ENCODE data around the gene RIC8B. TPM values are rescaled to one million over a fixed set of nuclear protein-coding genes. Genes with fewer than 3 reads are reported as not detected.
"Not testable (repeated sequence)": the region's sequence is repeated elsewhere in the genome, so short reads cannot be mapped to it uniquely, and the experiment has no call there.

Gene RIC8B
- total and polyA plus RNA-seq, 5 donors = 9.0 to 24.2 (median 20.4) TPM

DNA sequence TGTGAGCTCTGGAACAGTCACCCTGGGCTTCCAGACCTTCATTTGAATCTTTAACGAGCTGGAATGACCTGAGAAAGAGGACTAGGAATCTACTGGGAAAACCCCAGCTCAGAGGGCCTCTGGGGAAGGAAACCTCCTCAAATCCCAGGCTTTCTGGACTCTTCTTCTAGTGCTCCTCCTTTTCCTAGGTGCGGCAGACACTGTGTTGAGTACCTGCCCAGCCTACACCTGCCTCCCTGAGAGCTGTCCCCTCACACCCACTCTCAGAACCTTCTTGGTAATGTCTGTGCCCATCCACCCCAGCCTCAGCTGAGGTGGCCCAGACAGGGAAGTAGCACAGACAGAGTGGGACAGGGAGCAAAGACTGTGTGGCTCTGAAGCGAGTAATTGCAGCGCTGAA is 133.4 kb downstream of the RIC8B start:
- ATAC-seq = no peak
- intact Hi-C loops (cut with DNase I) = no loop called here
- 81% methylated on average over 4 of the region's 4 CpGs for WGBS
- no peaks in the 10 kb centered on the region for H3K9me3 ChIP-seq (ENCODE audit: control insufficient read depth, low read length)
- no peak for DNase-seq
- no peak overlapping the region for H3K4me3 ChIP-seq (ENCODE audit: low read length)
- no peaks in the 10 kb centered on the region for H3K27me3 ChIP-seq (ENCODE audit: control insufficient read depth, insufficient read depth)
- no peaks in the 10 kb centered on the region for H3K4me1 ChIP-seq (ENCODE audit: control insufficient read depth, insufficient read depth, low read length)
- no peak overlapping the region for H3K27ac ChIP-seq (ENCODE audit: low read length)

DNA sequence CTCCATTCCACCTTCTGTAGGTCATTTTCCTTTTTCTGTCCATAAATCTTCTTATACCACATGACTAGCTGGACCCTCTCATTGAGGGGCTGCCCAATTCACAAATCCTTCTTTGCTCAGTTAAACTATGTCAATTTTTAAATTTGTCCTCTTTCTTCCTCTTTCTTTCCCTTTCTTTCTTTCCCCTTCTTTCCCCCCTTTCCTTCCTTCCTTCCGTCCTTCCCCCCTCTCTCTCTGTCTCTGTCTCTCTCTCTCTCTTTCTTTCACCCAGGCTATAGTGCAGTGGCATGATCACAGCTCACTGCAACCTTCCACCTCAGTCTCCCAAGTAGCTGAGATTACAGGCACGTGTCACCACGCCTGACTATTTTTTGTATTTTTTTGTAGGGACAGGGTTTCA is 134.1 kb downstream of the RIC8B start:
- intact Hi-C loops (cut with DNase I) = no loop called here
- no peaks in the 10 kb centered on the region for H3K4me1 ChIP-seq (ENCODE audit: control insufficient read depth, insufficient read depth, low read length)
- no peak overlapping the region for H3K27ac ChIP-seq (ENCODE audit: low read length)
- DNase-seq (no peak), ATAC-seq (no peak)
- WGBS = 78% methylated on average over 3 of the region's 3 CpGs
- H3K9me3 ChIP-seq (ENCODE audit: control insufficient read depth, low read length) = no peaks in the 10 kb centered on the region
- H3K4me3 ChIP-seq (ENCODE audit: low read length) = no peak overlapping the region
- no peaks in the 10 kb centered on the region for H3K27me3 ChIP-seq (ENCODE audit: control insufficient read depth, insufficient read depth)

DNA sequence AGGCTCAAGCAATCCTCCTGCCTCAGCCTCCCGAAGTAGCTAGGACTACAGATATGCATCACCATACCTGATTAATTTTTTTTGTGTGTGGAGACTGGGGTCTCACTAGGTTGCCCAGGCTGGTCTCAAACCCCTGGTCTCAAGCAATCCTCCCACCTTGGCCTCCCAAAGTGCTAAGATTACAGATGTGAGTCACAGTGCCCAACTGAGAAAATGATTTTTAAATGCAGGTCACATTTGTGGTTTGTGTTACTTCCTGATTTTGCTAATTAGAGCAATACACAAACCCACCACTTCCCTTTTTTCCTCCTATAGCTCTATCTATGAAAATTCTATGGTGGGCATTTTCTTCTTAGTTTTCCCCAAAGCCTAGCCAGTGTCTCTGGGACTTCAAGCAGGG is 135.7 kb downstream of the RIC8B start:
- H3K27me3 ChIP-seq (ENCODE audit: control insufficient read depth, insufficient read depth) = no peaks in the 10 kb centered on the region
- H3K4me1 ChIP-seq (ENCODE audit: control insufficient read depth, insufficient read depth, low read length) = no peaks in the 10 kb centered on the region
- no peak overlapping the region for H3K4me3 ChIP-seq (ENCODE audit: low read length)
- no peaks in the 10 kb centered on the region for H3K9me3 ChIP-seq (ENCODE audit: control insufficient read depth, low read length)
- H3K27ac ChIP-seq (ENCODE audit: low read length) = no peak overlapping the region
- ATAC-seq (no peak), DNase-seq (no peak)
- WGBS = 96% methylated on average over 1 of the region's 1 CpG
- intact Hi-C loops (cut with DNase I) = no loop called here

DNA sequence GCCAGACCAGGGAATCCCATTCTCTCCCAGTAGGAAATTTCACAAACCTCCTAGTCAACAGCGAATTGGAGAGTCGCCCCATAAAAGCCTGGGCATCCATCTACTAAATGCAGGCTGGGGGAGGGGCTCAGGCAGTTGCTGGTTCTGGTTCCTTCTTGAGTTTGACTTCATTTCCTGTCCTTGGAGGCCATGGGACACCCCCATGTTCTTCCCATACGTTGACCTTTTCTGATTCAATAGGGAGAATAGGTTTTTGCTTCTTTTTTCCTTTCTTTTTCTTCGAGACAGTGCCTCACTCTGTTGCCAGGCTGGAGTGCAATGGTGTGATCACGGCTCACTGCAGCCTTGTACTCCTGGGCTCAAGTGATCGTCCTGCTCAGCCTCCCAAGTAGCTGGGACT is 137.1 kb downstream of the RIC8B start:
- intact Hi-C loops (cut with DNase I) = no loop called here
- no peak for ATAC-seq
- whole genome bisulfite sequencing = 87% methylated on average over 6 of the region's 6 CpGs

DNA sequence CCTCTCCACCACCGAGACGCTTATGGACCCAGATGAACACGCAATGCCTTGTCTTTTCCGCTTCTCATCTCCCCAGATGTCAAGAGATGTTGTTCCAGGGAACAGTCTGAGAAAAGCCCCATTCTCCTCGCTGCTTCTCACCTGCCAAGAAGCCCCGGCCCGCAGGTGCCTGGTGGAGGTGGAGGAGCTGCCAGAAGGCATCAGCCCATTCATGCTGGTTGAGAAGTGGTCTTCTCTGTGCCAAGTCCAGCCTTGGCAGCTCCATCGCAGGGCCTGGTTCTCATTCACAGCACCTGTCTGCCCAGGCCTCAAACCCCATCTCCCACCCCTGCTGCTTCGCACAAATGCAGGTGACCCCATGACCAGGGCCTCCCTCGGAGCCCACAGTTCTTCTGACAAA is 139.0 kb downstream of the RIC8B start:
- Histone ChIP-seq H3K27me3 (ENCODE audit: control insufficient read depth, insufficient read depth) (no peaks in the 10 kb centered on the region), H3K9me3 (ENCODE audit: control insufficient read depth, low read length) (no peaks in the 10 kb centered on the region), H3K4me1 (ENCODE audit: control insufficient read depth, insufficient read depth, low read length) (no peaks in the 10 kb centered on the region), H3K4me3 (ENCODE audit: low read length) (no peak overlapping the region), H3K27ac (ENCODE audit: low read length) (no peak overlapping the region)
- intact Hi-C loops (cut with DNase I) = no loop called here
- no peak for ATAC-seq
- DNase-seq = no peak
- 86% methylated on average over 10 of the region's 10 CpGs for WGBS

More for the DNA sequence above, 137.1 kb downstream of the RIC8B start:
- no peak for DNase-seq
- Histone ChIP-seq H3K27ac (ENCODE audit: low read length) (no peak overlapping the region), H3K4me1 (ENCODE audit: control insufficient read depth, insufficient read depth, low read length) (no peaks in the 10 kb centered on the region), H3K4me3 (ENCODE audit: low read length) (no peak overlapping the region), H3K27me3 (ENCODE audit: control insufficient read depth, insufficient read depth) (no peaks in the 10 kb centered on the region), H3K9me3 (ENCODE audit: control insufficient read depth, low read length) (no peaks in the 10 kb centered on the region)

DNA sequence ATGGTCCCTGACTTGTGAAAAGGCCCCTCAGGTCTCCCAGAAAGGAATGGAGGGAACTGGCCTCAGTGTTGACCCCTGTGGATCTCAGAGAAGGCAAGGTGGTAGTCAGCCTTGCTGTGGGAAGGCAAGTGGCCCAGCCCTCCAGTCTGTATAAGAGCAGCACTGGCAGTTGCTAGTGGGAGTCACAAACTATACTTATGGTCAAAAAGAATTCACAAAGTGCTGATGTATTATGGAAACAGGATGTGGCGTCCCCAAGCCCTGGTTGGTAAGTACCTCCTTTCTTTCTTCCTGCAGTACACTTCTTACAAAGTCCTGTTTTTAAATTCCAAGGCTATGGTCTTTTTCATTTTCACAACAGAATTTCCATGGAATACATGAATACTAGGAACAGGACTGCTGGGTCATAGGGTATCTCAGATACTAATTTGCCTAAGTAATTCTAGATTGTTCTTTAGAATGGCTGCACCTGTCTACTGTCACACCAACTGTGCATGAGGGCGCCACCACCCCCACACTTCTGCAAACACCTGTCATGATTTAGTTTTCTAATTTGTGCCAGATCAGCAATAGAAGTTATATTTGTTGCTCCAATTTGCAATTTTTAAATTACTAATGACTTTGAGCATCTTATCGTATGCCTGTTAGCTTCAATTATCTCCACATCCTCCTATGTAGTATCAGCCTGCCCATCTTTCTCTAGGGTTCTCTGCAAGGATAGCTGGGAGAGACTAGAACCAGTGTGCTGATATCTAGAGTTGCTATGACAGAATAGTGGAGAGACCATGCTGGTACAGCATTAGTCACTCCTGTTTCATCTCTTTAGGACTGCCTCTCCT is 140.5 kb downstream of the RIC8B start:
- Histone ChIP-seq H3K4me3 (ENCODE audit: low read length) (no peak overlapping the region), H3K9me3 (ENCODE audit: control insufficient read depth, low read length) (no peaks in the 10 kb centered on the region), H3K27ac (ENCODE audit: low read length) (no peak overlapping the region), H3K4me1 (ENCODE audit: control insufficient read depth, insufficient read depth, low read length) (no peaks in the 10 kb centered on the region), H3K27me3 (ENCODE audit: control insufficient read depth, insufficient read depth) (no peaks in the 10 kb centered on the region)
- intact Hi-C loops (cut with DNase I) = no loop called here
- 87% methylated on average over 3 of the region's 3 CpGs for WGBS
- no peak for DNase-seq
- ATAC-seq = no peak

DNA sequence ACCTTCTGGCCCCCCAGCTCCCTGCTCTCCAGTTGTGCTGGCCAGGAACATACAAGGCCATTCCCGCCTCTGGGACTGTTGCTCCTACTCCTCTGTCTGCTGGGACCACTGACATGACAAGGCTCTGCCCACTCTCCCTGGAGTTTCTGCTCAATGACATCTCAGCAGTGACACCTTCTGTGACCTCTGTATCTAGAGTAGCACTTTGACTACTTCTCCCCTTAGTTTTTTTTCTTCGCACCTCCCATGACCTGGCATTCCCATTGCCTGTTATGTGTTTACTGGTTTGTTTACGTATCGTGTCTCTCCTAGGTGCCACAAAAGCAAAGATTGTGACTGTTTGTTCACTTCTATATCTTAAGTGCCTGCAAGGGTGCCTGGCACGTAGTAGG is 141.1 kb downstream of the RIC8B start:
- no peak overlapping the region for H3K4me3 ChIP-seq (ENCODE audit: low read length)
- WGBS = 70% methylated on average over 5 of the region's 5 CpGs
- H3K4me1 ChIP-seq (ENCODE audit: control insufficient read depth, insufficient read depth, low read length) = no peaks in the 10 kb centered on the region
- H3K27me3 ChIP-seq (ENCODE audit: control insufficient read depth, insufficient read depth) = no peaks in the 10 kb centered on the region
- DNase-seq (no peak), ATAC-seq (no peak)
- intact Hi-C loops (cut with DNase I) = no loop called here
- H3K9me3 ChIP-seq (ENCODE audit: control insufficient read depth, low read length) = no peaks in the 10 kb centered on the region
- no peak overlapping the region for H3K27ac ChIP-seq (ENCODE audit: low read length)

DNA sequence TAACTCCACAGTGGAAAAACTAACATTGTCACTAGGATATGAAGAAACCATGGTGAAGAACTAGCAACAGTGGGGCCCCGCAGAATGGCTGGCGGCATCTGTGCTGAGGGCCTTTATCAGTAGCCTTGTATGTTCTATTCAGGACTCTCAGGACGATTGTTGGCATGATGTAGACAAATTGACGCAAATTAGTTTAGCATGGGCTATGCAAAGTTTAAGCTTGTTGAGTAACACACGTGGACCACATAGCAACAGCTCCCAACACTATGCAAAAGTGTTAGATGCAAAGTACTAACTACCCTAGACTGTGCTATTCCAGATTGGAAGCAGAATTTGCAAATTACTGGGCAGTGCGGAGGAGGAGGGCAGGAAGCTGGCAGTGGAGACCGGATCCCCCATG is 143.0 kb downstream of the RIC8B start:
- ATAC-seq (peak in 1 of 2 donors; percentile 88), DNase-seq (peak in 2 of 3 donors; percentile 28 to 56)
- WGBS = 34% methylated on average over 7 of the region's 7 CpGs
- intact Hi-C loops (cut with DNase I) = no loop called here
- no peak overlapping the region for H3K4me3 ChIP-seq (ENCODE audit: low read length)
- no peaks in the 10 kb centered on the region for H3K9me3 ChIP-seq (ENCODE audit: control insufficient read depth, low read length)
- H3K4me1 ChIP-seq (ENCODE audit: control insufficient read depth, insufficient read depth, low read length) = no peaks in the 10 kb centered on the region
- H3K27me3 ChIP-seq (ENCODE audit: control insufficient read depth, insufficient read depth) = no peaks in the 10 kb centered on the region
- no peak overlapping the region for H3K27ac ChIP-seq (ENCODE audit: low read length)

DNA sequence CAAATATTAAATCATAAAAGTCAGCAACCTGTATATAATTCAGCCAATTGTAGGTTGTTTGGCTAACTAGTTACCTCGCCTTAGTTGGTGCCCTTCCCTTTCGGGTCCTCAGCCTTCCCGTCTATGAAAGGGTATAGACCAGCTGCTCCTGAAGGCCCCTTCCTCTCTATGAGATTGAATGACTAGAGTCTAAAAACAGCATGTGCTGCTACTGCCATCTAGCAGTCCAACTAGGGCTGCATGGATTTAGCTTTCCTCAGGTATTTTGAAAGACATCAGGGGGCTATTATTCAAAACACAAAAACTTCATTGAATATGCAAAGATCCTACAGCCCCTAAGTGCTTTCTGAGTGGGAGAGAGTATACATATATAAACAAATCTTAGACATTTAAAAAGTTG is 144.3 kb downstream of the RIC8B start:
- H3K27ac ChIP-seq (ENCODE audit: low read length) = no peak overlapping the region
- ATAC-seq = no peak
- no peaks in the 10 kb centered on the region for H3K27me3 ChIP-seq (ENCODE audit: control insufficient read depth, insufficient read depth)
- WGBS = 21% methylated on average over 3 of the region's 3 CpGs
- intact Hi-C loops (cut with DNase I) = loop anchor here in 1 of 4 donors (2.0 kb wide), 1 partner anchor 532 kb away; no protein-coding TSS in a partner anchor
- H3K4me3 ChIP-seq (ENCODE audit: low read length) = no peak overlapping the region
- no peaks in the 10 kb centered on the region for H3K9me3 ChIP-seq (ENCODE audit: control insufficient read depth, low read length)
- no peak for DNase-seq
- no peaks in the 10 kb centered on the region for H3K4me1 ChIP-seq (ENCODE audit: control insufficient read depth, insufficient read depth, low read length)

DNA sequence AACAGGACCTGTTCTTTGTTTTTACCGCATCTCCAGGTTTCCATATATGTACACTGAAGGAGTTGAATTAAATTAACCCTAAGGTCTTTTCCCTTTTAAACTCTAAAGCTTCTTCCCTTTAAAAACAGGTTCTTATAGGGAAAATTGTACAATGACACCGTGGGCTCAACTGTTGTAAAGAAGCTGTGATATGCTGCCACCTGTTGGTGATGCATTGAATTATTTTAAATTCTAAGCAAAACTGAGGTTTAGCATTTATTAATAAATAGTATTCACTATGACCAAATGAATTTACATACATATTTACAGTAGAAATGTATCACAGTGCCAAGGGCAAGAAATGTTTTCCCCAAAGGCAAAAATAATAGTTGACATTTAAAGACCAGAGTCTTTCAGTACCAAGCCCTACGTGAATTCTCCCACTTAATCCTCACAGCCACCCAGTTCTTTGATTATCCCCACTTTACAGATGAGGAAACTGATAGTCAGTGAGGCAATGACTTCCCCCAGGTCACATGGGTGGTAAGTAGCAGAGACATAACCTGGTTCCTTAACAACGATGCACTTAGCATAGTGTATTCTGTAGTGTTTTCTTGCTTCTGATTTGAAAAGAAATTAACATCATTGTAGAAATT is 145.5 kb downstream of the RIC8B start:
- no peaks in the 10 kb centered on the region for H3K4me1 ChIP-seq (ENCODE audit: control insufficient read depth, insufficient read depth, low read length)
- intact Hi-C loops (cut with DNase I) = loop anchor here (2.0 to 5.0 kb wide), 3 partner anchors 533 to 535 kb away; no protein-coding TSS in a partner anchor
- ATAC-seq (no peak), DNase-seq (no peak)
- 43% methylated on average over 4 of the region's 4 CpGs for WGBS
- H3K27me3 ChIP-seq (ENCODE audit: control insufficient read depth, insufficient read depth) = no peaks in the 10 kb centered on the region
- no peak overlapping the region for H3K27ac ChIP-seq (ENCODE audit: low read length)
- H3K9me3 ChIP-seq (ENCODE audit: control insufficient read depth, low read length) = no peaks in the 10 kb centered on the region
- H3K4me3 ChIP-seq (ENCODE audit: low read length) = no peak overlapping the region

DNA sequence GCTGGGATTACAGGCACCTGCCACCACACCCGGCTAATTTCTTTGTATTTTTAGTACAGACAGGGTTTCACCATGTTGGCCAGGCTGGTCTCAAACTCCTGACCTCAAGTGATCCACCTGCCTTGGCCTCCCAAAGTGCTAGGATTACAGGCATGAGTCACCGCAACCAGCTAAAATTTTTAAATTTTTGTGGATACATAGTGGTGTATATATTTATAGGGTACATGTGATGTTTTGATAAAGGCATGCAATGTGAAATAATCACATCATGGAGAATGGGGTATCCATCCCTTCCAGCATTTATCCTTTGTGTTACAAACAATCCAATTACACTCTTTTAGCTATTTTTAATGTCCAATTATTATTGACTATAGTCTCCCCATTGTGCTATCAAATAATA is 147.5 kb downstream of the RIC8B start:
- ATAC-seq; H3K4me1 ChIP-seq (ENCODE audit: control insufficient read depth, insufficient read depth, low read length); DNase-seq; H3K4me3 ChIP-seq (ENCODE audit: low read length); H3K27me3 ChIP-seq (ENCODE audit: control insufficient read depth, insufficient read depth); H3K27ac ChIP-seq (ENCODE audit: low read length); H3K9me3 ChIP-seq (ENCODE audit: control insufficient read depth, low read length): not testable (repeated sequence)
- WGBS = 85% methylated on average over 2 of the region's 2 CpGs
- intact Hi-C loops (cut with DNase I) = loop anchor here in 3 of 4 donors (2.0 to 5.0 kb wide), 2 partner anchors 535 to 537 kb away; no protein-coding TSS in a partner anchor
